Activated CD8-positive, alpha-beta memory T cell treated with anti-CD3 and anti-CD28 coated beads, Interleukin-2, amount 50 U/mL, for 48 hours (primary cell): ENCODE data around the gene TMEM244.
"Not testable (repeated sequence)": the region's sequence is repeated elsewhere in the genome, so short reads cannot be mapped to it uniquely, and the experiment has no call there.

Experiments
- DNase-seq: peaks from one replicate; pipeline ENCODE4 v3.0.0-alpha.2; 2020

The TMEM244 gene

GRCh38 chr6:129866256-129866655, 5.1 kb upstream of the TMEM244 start:
- no peak for DNase-seq

- no peak for DNase-seq
These were observed 3.9 kb upstream of the TMEM244 start for GRCh38 chr6:129865013-129865412.

- DNase-seq: no peak
These were observed 2.5 kb upstream of the TMEM244 start for GRCh38 chr6:129863664-129864063.

GRCh38 chr6:129859524-129859923, 1.6 kb downstream of the TMEM244 start:
- DNase-seq: no peak

GRCh38 chr6:129857838-129858237, 3.3 kb downstream of the TMEM244 start:
- DNase-seq: no peak

- DNase-seq: no peak
These were observed 7.0 kb downstream of the TMEM244 start for GRCh38 chr6:129853996-129854711.

- no peak for DNase-seq
These were observed 8.8 kb downstream of the TMEM244 start for GRCh38 chr6:129852257-129852858.

- DNase-seq: no peak
These were observed 11.7 kb downstream of the TMEM244 start for GRCh38 chr6:129849456-129849855.

- DNase-seq: no peak
These were observed 14.4 kb downstream of the TMEM244 start for GRCh38 chr6:129846761-129847160.

- no peak for DNase-seq
These were observed 15.4 kb downstream of the TMEM244 start for GRCh38 chr6:129845696-129846095.

GRCh38 chr6:129844118-129844891, 16.8 kb downstream of the TMEM244 start:
- DNase-seq: no peak

- no peak for DNase-seq
These were observed 17.5 kb downstream of the TMEM244 start for GRCh38 chr6:129843573-129843972.

GRCh38 chr6:129842881-129843409, 18.2 kb downstream of the TMEM244 start:
- DNase-seq: no peak

GRCh38 chr6:129842137-129842536, 19.0 kb downstream of the TMEM244 start:
- DNase-seq: no peak

- DNase-seq: not testable (repeated sequence)
These were observed 21.6 kb downstream of the TMEM244 start for GRCh38 chr6:129839562-129839961.

GRCh38 chr6:129835691-129836090, 25.4 kb downstream of the TMEM244 start:
- no peak for DNase-seq

- no peak for DNase-seq
These were observed 28.8 kb downstream of the TMEM244 start for GRCh38 chr6:129832299-129832698.

GRCh38 chr6:129828229-129828628, 32.9 kb downstream of the TMEM244 start:
- DNase-seq: no peak

GRCh38 chr6:129818251-129818650, 42.9 kb downstream of the TMEM244 start:
- no peak for DNase-seq

- no peak for DNase-seq
These were observed 43.3 kb downstream of the TMEM244 start for GRCh38 chr6:129817821-129818220.

GRCh38 chr6:129817332-129817731, 43.8 kb downstream of the TMEM244 start:
- DNase-seq: no peak

- no peak for DNase-seq
These were observed 48.9 kb downstream of the TMEM244 start for GRCh38 chr6:129812145-129812777.

- not testable (repeated sequence) for DNase-seq
These were observed 54.0 kb downstream of the TMEM244 start for GRCh38 chr6:129807141-129807540.
